ENCODE measurements around the gene ANKRD65. TPM values are rescaled to one million over a fixed set of nuclear protein-coding genes. Genes with fewer than 3 reads are reported as not detected.

Gene ANKRD65
- total RNA-seq, 1 donor from 2014 or later, result 22.3 TPM

- Histone ChIP-seq H3K27me3 (ENCODE audit: low read depth) (no peaks in the 10 kb centered on the region), H3K27ac (no peak overlapping the region), H3K4me1 (peaks cover 28% of the 10 kb centered on the region), H3K36me3 (peaks cover 27% of the 10 kb centered on the region), H3K4me3 (no peak overlapping the region), H3K9me3 (no peaks in the 10 kb centered on the region)
- TF ChIP-seq, protein P1, sequence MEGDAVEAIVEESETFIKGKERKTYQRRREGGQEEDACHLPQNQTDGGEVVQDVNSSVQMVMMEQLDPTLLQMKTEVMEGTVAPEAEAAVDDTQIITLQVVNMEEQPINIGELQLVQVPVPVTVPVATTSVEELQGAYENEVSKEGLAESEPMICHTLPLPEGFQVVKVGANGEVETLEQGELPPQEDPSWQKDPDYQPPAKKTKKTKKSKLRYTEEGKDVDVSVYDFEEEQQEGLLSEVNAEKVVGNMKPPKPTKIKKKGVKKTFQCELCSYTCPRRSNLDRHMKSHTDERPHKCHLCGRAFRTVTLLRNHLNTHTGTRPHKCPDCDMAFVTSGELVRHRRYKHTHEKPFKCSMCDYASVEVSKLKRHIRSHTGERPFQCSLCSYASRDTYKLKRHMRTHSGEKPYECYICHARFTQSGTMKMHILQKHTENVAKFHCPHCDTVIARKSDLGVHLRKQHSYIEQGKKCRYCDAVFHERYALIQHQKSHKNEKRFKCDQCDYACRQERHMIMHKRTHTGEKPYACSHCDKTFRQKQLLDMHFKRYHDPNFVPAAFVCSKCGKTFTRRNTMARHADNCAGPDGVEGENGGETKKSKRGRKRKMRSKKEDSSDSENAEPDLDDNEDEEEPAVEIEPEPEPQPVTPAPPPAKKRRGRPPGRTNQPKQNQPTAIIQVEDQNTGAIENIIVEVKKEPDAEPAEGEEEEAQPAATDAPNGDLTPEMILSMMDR (IDR thresholded peaks at IDR 0.05), result no peak
- DNase-seq, result no peak
- ATAC-seq, result no peak
- intact Hi-C loops (cut with DNase I), result no loop called here
Measured at GRCh38 chr1:1377540-1378205, 43.4 kb downstream of the ANKRD65 start.

DNA sequence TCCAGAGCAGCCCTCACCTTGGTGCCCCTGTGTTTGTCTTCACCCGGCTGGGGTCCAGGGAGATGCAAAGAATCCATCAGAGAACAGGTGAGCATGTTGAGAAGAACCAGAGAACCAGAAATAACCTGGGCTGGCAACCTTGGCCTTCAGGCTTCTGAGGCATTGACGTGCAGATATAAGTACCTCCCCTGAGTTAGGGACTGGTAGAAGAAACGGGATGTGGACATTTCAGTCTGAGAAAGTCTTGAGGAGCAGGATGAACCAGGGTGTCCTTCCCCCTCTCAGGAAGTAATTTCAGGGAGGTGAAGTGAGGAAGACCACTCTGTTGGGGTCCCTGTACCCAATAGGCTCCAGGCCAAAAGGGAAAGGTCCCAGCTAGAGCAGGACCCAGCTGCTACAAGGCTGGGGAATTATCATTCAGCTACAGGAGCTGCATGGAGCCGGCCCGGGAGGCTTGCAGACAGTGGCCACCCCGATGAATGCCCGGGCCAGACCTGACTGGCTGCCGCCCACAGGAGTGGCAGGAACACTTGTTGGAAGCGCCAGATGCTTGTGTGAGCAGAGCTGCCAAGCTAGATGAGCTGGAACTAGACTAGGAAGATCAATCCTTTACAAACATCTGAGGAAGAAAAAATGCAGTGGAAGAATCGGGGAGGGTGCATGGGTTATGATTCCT, 44.4 kb downstream of the ANKRD65 start:
- Histone ChIP-seq H3K4me1 (peaks cover 37% of the 10 kb centered on the region), H3K27me3 (ENCODE audit: low read depth) (no peaks in the 10 kb centered on the region), H3K9me3 (no peaks in the 10 kb centered on the region), H3K36me3 (peaks cover 25% of the 10 kb centered on the region), H3K4me3 (no peak overlapping the region), H3K27ac (no peak overlapping the region)
- intact Hi-C loops (cut with DNase I), result no loop called here
- DNase-seq (no peak), ATAC-seq (no peak)
- TF ChIP-seq, protein P1 (IDR thresholded peaks at IDR 0.05), result no peak

DNA sequence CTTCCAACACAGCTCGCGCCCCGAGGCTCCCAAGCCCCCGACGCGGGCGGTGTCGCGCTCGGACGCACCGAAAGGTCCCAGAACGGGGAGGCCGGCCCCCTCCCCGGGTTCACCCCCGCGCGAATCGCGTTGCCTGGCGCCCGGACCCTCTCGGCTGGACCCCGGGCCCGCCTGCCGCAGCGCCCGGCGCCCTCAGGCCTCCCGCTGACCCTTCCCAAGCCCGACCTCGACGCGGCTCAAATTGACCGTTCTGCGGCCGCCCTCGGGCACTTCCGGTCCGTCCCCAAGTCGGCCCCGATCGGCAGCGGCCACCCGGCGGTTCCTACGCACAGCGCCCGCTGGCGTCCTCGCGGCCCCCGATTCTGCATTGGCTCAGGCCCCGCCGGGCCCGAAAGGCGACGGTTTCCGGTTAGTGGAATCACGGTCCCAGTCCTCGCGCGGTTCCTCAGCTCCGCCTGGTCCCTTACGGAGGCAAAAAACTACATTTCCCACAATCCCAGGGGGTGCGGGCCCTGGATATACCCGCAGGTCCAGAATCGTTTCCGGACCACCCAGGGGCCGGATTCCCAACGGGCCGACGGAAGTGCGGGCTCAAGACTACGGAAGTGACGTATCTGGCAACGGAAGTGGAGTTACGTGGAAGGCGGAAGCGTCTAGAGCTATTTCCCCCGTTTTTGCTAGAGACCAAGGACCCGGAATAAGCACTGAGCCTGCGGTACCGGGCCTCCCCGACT, 46.0 kb downstream of the ANKRD65 start, which contains the start of gene AURKAIP1:
Gene AURKAIP1 (minus strand): TSS at position 279 of the 734 bp plus-strand sequence. CDS start 451 bp downstream, outside the sequence.
- no peaks in the 10 kb centered on the region for H3K27me3 ChIP-seq (ENCODE audit: low read depth)
- TF ChIP-seq, protein P1 (IDR thresholded peaks at IDR 0.05), result peak; percentile 51
- H3K9me3 ChIP-seq, result no peaks in the 10 kb centered on the region
- intact Hi-C loops (cut with DNase I), result no loop called here
- peaks cover 45% of the 10 kb centered on the region for H3K4me1 ChIP-seq
- peak; percentile 95 to 96 for ATAC-seq
- H3K4me3 ChIP-seq, result peak within 1 kb of the TSS; percentile 99
- peak; percentile 98 for DNase-seq
- peaks cover 18% of the 10 kb centered on the region for H3K36me3 ChIP-seq
- peak within 1 kb of the TSS; percentile 97 for H3K27ac ChIP-seq

DNA sequence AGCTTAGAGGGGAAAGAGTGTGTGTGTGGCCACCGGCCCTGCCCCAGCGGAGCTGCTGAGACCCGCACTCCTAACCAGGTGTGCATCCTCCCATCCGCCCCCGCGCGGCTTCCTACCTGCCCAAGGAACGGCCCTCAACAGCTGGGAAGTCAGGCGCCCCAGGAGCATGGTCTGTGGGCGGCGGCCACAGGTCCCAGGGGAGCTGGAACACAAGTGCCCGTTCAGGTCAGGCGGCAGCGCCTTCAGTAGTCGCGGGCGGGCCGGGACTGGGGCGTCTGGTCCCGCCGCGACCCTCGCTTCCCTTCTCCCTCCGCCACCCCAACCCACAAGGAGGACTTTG, 46.5 kb downstream of the ANKRD65 start:
- peak; percentile 0 to 2 for ATAC-seq

More for the DNA sequence above, 46.5 kb downstream of the ANKRD65 start:
- intact Hi-C loops (cut with DNase I), result no loop called here
- TF ChIP-seq, protein P1 (IDR thresholded peaks at IDR 0.05), result no peak
- DNase-seq, result peak; percentile 64
- H3K4me1 ChIP-seq, result peaks cover 45% of the 10 kb centered on the region
- peaks cover 18% of the 10 kb centered on the region for H3K36me3 ChIP-seq
- H3K9me3 ChIP-seq, result no peaks in the 10 kb centered on the region
- H3K27me3 ChIP-seq (ENCODE audit: low read depth), result no peaks in the 10 kb centered on the region
- H3K27ac ChIP-seq, result peak overlapping the region; percentile 97
- peak overlapping the region; percentile 99 for H3K4me3 ChIP-seq
